HG03439 (cell line): ENCODE data around the gene LY86.

Experiments
- ATAC-seq: cut with Tn5 transposase; IDR thresholded peaks from one replicate; pipeline ENCODE4 v1.9.1; 2021; ENCODE audit warnings: mild to moderate bottlenecking, moderate library complexity; ENCODE audit not compliant: unreplicated experiment

Gene LY86

GRCh38 chr6:6620766-6621425 lies 32.4 kb downstream of the LY86 start:
- no peak for ATAC-seq

GRCh38 chr6:6622501-6622900 lies 34.0 kb downstream of the LY86 start:
- ATAC-seq: no peak

GRCh38 chr6:6623553-6623952 lies 35.0 kb downstream of the LY86 start:
- ATAC-seq: no peak

- ATAC-seq: no peak
Observed at GRCh38 chr6:6624269-6624990, 35.9 kb downstream of the LY86 start.

- ATAC-seq: no peak
Observed at GRCh38 chr6:6626187-6626586, 37.7 kb downstream of the LY86 start.

GRCh38 chr6:6629402-6629801 lies 40.9 kb downstream of the LY86 start:
- ATAC-seq: no peak

GRCh38 chr6:6631053-6631452 lies 42.5 kb downstream of the LY86 start:
- no peak for ATAC-seq

GRCh38 chr6:6631534-6632276 lies 43.2 kb downstream of the LY86 start:
- ATAC-seq: no peak

- ATAC-seq: no peak
Observed at GRCh38 chr6:6633898-6634734, 45.6 kb downstream of the LY86 start.

GRCh38 chr6:6634735-6635075 lies 46.2 kb downstream of the LY86 start:
- no peak for ATAC-seq

GRCh38 chr6:6635291-6635690 lies 46.8 kb downstream of the LY86 start:
- ATAC-seq: no peak

- ATAC-seq: no peak
Observed at GRCh38 chr6:6635869-6636268, 47.3 kb downstream of the LY86 start.

GRCh38 chr6:6639572-6639971 lies 51.1 kb downstream of the LY86 start:
- no peak for ATAC-seq

- ATAC-seq: no peak
Observed at GRCh38 chr6:6640926-6641325, 52.4 kb downstream of the LY86 start.

GRCh38 chr6:6643398-6643797 lies 54.9 kb downstream of the LY86 start:
- ATAC-seq: no peak

GRCh38 chr6:6645261-6645917 lies 56.9 kb downstream of the LY86 start:
- ATAC-seq: no peak

- no peak for ATAC-seq
Observed at GRCh38 chr6:6646384-6646783, 57.9 kb downstream of the LY86 start.

- no peak for ATAC-seq
Observed at GRCh38 chr6:6646859-6647258, 58.3 kb downstream of the LY86 start.

- ATAC-seq: no peak
Observed at GRCh38 chr6:6648692-6649343, 60.3 kb downstream of the LY86 start.

GRCh38 chr6:6649824-6650349 lies 61.4 kb downstream of the LY86 start:
- no peak for ATAC-seq
